SK-N-SH treated with all-trans-retinoic acid at 6 μM for 48 hours (cell line): ENCODE data around the gene KDM4C.
"Not testable (repeated sequence)": the region's sequence is repeated elsewhere in the genome, so short reads cannot be mapped to it uniquely, and the experiment has no call there.

Experiments used
- ATAC-seq: fragments of 200-7000 bp; cut with Tn5 transposase; 3 replicates; pipeline ENCODE4 v1.9.1; 2020; ENCODE audit warnings: mild to moderate bottlenecking, moderate library complexity
- BACH2 ChIP-seq: fragments of 250-450 bp; sonication (Bioruptor Pico); IDR thresholded peaks from 2 replicates; pipeline ENCODE4 v1.9.0; 2021; ENCODE audit warnings: mild to moderate bottlenecking, borderline replicate concordance
- CREB5 ChIP-seq: fragments of 250-450 bp; sonication (Bioruptor Pico); IDR thresholded peaks from 2 replicates; pipeline ENCODE4 v1.5.1; 2020; ENCODE audit warnings: low read depth, mild to moderate bottlenecking, moderate library complexity
- CSRNP3 ChIP-seq: fragments of 250-450 bp; sonication (Bioruptor Pico); IDR thresholded peaks from 2 replicates; pipeline ENCODE4 v1.5.1; 2021; ENCODE audit warnings: mild to moderate bottlenecking, moderate library complexity
- ESRRG ChIP-seq: fragments of 250-450 bp; sonication (Bioruptor Pico); IDR thresholded peaks from 2 replicates; pipeline ENCODE4 v1.6.1; 2021; ENCODE audit warnings: mild to moderate bottlenecking
- OSR1 ChIP-seq: fragments of 250-450 bp; sonication (Bioruptor Pico); IDR thresholded peaks from 2 replicates; pipeline ENCODE4 v1.8.0; 2022; ENCODE audit warnings: moderate library complexity, mild to moderate bottlenecking, inconsistent platforms
- POU6F1 ChIP-seq: fragments of 250-450 bp; sonication (Bioruptor Pico); IDR thresholded peaks from 2 replicates; pipeline ENCODE4 v1.8.0; 2021; ENCODE audit warnings: low read depth, mild to moderate bottlenecking, moderate library complexity, borderline replicate concordance
- PPARA ChIP-seq: fragments of 250-450 bp; sonication (Bioruptor Pico); IDR thresholded peaks from 2 replicates; pipeline ENCODE4 v1.5.0; 2020; ENCODE audit warnings: mild to moderate bottlenecking, borderline replicate concordance
- SNAI2 ChIP-seq: fragments of 250-450 bp; sonication (Bioruptor Pico); IDR thresholded peaks from 2 replicates; pipeline ENCODE4 v1.5.0; 2020; ENCODE audit warnings: mild to moderate bottlenecking, moderate library complexity
- TCF4 ChIP-seq: fragments of 250-450 bp; sonication (Bioruptor Pico); IDR thresholded peaks from 2 replicates; pipeline ENCODE4 v1.8.0; 2021; ENCODE audit warnings: mild to moderate bottlenecking, moderate library complexity, borderline replicate concordance
- TSHZ2 ChIP-seq: fragments of 250-450 bp; sonication (Bioruptor Pico); IDR thresholded peaks from 2 replicates; pipeline ENCODE4 v1.5.0; 2020; ENCODE audit warnings: mild to moderate bottlenecking, moderate library complexity
- ZFP3 ChIP-seq: fragments of 250-450 bp; sonication (Bioruptor Pico); IDR thresholded peaks from 2 replicates; pipeline ENCODE4 v1.5.0; 2020; ENCODE audit warnings: mild to moderate bottlenecking, moderate library complexity
- ZFP30 ChIP-seq: fragments of 450-650 bp; formaldehyde crosslinking; IDR thresholded peaks from 2 replicates; pipeline ENCODE4 v1.5.0; 2022; ENCODE audit warnings: mild to moderate bottlenecking, moderate library complexity
- ZNF70 ChIP-seq: fragments of 450-650 bp; formaldehyde crosslinking; IDR thresholded peaks from 2 replicates; pipeline ENCODE4 v1.5.0; 2020; ENCODE audit warnings: mild to moderate bottlenecking, moderate library complexity
- TF ChIP-seq, protein P1 (sequence below): fragments of 250-450 bp; sonication (Bioruptor Pico); IDR thresholded peaks from 2 replicates; pipeline ENCODE4 v1.8.0; 2020; ENCODE audit warnings: mild to moderate bottlenecking, moderate library complexity, borderline replicate concordance

KDM4C gene

GRCh38 chr9:6714176-6714575, 43.6 kb upstream of the KDM4C start:
- no peak for TF ChIP-seq CREB5 (CRISPR knock-in tag)
- TF ChIP-seq, all 23 proteins: peak for 0
- ATAC-seq = no peak

- ATAC-seq = not testable (repeated sequence)
Measured at GRCh38 chr9:6715153-6715754, 42.5 kb upstream of the KDM4C start.

DNA sequence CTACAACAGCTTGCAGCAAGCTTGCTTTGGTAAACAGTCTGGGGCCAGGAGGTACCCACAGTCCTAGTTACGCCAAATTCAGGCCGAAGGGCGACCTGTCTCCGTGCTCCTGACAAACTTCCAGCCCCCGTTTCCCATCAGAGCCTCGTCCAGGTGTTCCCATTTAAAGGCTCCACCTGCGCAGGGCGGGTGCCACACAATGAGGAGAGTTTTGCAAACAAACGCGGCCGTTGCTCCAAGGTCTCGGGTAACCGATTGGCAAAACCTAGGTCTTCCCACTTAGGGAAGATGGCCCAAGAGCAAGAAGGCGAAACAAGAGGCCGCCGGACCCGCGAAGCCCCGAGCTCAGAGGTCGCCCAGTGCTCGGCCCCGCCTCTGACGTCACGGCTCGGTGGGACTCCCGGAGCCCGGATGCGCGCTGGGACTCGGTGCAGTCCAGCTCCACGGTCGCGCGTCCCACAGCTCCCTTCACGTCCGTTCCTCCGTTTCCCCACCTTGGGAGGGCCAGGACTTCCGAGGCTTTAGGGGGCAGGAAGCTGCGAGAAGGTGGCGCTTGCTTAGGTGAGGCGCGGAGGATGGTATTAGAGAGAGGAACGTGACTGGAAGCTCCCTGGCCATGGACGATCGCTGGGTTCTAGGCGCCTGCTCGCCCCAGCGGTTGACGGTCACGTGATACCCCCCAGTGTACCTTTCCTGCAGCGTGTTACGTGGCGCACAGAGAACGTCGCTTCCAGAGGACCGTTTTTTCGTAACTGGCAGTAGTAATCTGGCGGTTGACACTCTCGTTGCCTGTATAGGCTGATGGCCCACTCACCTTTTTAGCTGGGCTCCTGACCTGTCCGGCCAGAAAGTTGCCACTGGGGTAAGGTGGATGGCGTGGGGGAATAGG, 41.8 kb upstream of the KDM4C start:
- TF ChIP-seq CREB5 (CRISPR knock-in tag) = no peak
- no peak for TF ChIP-seq TCF4 (CRISPR knock-in tag)
- TF ChIP-seq ZNF70 (CRISPR knock-in tag) = no peak
- TF ChIP-seq, protein P1, sequence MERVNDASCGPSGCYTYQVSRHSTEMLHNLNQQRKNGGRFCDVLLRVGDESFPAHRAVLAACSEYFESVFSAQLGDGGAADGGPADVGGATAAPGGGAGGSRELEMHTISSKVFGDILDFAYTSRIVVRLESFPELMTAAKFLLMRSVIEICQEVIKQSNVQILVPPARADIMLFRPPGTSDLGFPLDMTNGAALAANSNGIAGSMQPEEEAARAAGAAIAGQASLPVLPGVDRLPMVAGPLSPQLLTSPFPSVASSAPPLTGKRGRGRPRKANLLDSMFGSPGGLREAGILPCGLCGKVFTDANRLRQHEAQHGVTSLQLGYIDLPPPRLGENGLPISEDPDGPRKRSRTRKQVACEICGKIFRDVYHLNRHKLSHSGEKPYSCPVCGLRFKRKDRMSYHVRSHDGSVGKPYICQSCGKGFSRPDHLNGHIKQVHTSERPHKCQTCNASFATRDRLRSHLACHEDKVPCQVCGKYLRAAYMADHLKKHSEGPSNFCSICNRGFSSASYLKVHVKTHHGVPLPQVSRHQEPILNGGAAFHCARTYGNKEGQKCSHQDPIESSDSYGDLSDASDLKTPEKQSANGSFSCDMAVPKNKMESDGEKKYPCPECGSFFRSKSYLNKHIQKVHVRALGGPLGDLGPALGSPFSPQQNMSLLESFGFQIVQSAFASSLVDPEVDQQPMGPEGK (CRISPR knock-in tag) = no peak
- ATAC-seq = peak; percentile 84

- TF ChIP-seq PPARA (no peak), OSR1 (no peak), ZFP30 (CRISPR knock-in tag) (no peak), CSRNP3 (CRISPR knock-in tag) (no peak), ESRRG (no peak), SNAI2 (CRISPR knock-in tag) (no peak)
- no peak for ATAC-seq
Measured at GRCh38 chr9:6716766-6717165, 41.0 kb upstream of the KDM4C start.

DNA sequence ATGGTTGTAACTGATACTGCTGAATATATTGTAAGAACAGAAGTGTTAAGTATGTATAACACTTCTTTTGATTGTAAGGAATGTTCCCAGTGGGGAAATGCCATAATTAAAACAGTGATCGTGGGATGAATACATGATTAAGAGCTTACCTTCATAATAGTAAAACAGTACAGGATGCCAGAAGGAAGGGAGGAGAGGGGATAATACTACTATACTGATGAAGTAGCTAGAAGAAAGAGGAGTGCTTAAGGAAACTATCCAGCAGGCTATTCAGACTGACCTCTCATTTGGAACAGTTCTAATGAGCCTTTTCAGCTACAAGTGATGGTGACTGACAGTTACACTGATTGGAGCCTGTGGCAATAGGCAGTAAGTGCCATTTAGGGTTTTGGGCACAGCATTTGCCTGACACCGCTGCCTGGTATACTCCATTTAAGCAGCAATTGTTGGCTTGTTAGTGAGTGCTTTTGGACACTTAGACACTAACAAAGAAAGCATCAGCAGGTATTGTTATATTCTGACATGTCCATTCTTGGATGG, 33.8 kb upstream of the KDM4C start:
- no peak for ATAC-seq
- TF ChIP-seq ESRRG (no peak), POU6F1 (CRISPR knock-in tag) (no peak), CREB5 (CRISPR knock-in tag) (no peak), BACH2 (no peak), CSRNP3 (CRISPR knock-in tag) (no peak), OSR1 (no peak), TSHZ2 (no peak), ZFP3 (CRISPR knock-in tag) (no peak), SNAI2 (CRISPR knock-in tag) (no peak), TCF4 (CRISPR knock-in tag) (no peak)
- TF ChIP-seq, protein P1 (CRISPR knock-in tag) = no peak
